ENCODE data around the gene WDR36.

DNA sequence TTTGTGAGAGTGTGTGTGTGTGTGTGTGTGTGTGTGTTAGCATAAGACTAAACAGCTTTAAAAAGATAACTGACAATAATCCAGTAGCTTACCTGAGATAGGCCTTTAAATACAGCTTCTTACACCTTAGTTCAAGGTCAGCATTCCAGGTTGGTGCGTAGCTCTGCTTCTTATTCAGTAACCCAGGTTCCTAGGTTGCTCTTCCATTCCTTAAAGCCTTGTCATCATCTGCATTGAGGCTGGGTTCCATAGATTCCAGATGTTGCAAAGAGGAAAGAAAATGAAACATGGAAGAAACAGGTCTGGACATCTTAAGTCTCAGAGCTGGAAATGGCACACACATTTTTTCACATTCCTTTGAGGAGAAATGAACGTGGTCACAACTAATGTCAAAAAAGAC, 78.1 kb downstream of the WDR36 start:
- no peak for TF ChIP-seq TAF1 (IDR thresholded peaks at IDR 0.05; ENCODE audit: low read depth)
- TF ChIP-seq RAD21 (IDR thresholded peaks at IDR 0.05; ENCODE audit: low read depth), result no peak
- TF ChIP-seq NFIC (IDR thresholded peaks at IDR 0.05), result no peak
- TF ChIP-seq EGR1 (IDR thresholded peaks at IDR 0.05), result no peak
- TF ChIP-seq MAX (IDR thresholded peaks at IDR 0.05), result no peak
- TF ChIP-seq TEAD4 (IDR thresholded peaks at IDR 0.05), result no peak
- TF ChIP-seq TCF12 (IDR thresholded peaks at IDR 0.05; ENCODE audit: low read depth), result no peak
- no peak for TF ChIP-seq YY1 (IDR thresholded peaks at IDR 0.05; ENCODE audit: low read depth)

Data from Ishikawa (cell line).